Ectodermal cell (in vitro differentiated cells): Measurements from ENCODE around the gene PSMF1.

Source experiments
- H3K27ac ChIP-seq: 2 replicates; pipeline ENCODE4 v1.7.0; 2013; ENCODE audit warnings: mild to moderate bottlenecking, low read depth, low read length; ENCODE audit not compliant: insufficient read depth, poor library complexity, severe bottlenecking
- H3K27me3 ChIP-seq: 2 replicates; pipeline ENCODE4 v1.7.0; 2013; ENCODE audit warnings: mild to moderate bottlenecking, low read length; ENCODE audit not compliant: insufficient read depth, control insufficient read depth, poor library complexity, severe bottlenecking
- H3K36me3 ChIP-seq: one replicate; pipeline ENCODE4 v1.7.0; 2013; ENCODE audit warnings: low read length; ENCODE audit not compliant: control insufficient read depth, insufficient read depth
- H3K4me1 ChIP-seq: one replicate; pipeline ENCODE4 v1.7.0; 2013; ENCODE audit warnings: low read length; ENCODE audit not compliant: control insufficient read depth, insufficient read depth
- H3K4me3 ChIP-seq: 2 replicates; pipeline ENCODE4 v1.7.0; 2013; ENCODE audit warnings: low read depth, low read length, control low read depth; ENCODE audit not compliant: insufficient read depth
- H3K9me3 ChIP-seq: 2 replicates; pipeline ENCODE4 v1.7.0; 2013; ENCODE audit warnings: mild to moderate bottlenecking, low read length, moderate library complexity; ENCODE audit not compliant: control insufficient read depth
- WGBS, 2 experiments: methylation state at CpG; one replicate each; pipeline ENCODE4 v1.1.7; 2013; ENCODE audit warnings: missing lambda C conversion rate in 2 of 2; 5-methylcytosine and 5-hydroxymethylcytosine counted together

Gene PSMF1

GRCh38 chr20:1199212-1199873, 80.9 kb downstream of the PSMF1 start:
- no peaks in the 10 kb centered on the region for H3K36me3 ChIP-seq
- no peak overlapping the region for H3K4me3 ChIP-seq
- no peak overlapping the region for H3K27ac ChIP-seq
- H3K9me3 ChIP-seq: no peaks in the 10 kb centered on the region
- 90 to 93% methylated on average over 7 of the region's 7 CpGs for WGBS, 2 experiments
- no peaks in the 10 kb centered on the region for H3K4me1 ChIP-seq
- no peaks in the 10 kb centered on the region for H3K27me3 ChIP-seq

DNA sequence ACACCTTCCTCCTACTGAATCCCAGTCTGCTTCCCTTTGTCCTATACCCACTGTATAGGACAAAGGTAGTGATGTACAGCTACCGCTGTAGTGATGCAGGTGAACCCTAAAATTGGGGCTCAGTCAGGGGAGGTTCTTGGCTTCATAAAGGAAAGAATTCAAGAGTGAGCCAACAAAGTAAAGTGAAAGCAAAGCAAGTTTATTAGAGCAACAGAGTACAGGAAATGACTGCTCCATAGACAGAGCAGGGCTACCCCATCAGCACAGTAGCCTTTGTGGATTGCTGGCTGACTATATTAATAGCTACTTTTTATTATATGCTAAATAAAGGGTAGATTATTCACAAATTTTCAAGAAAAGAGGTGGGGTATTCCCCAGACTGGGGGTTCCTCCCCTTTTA, 81.6 kb downstream of the PSMF1 start:
- WGBS, 2 experiments: 95 to 100% methylated on average over 1 of the region's 1 CpG
- Histone ChIP-seq H3K27me3 (no peaks in the 10 kb centered on the region), H3K27ac (no peak overlapping the region), H3K4me1 (no peaks in the 10 kb centered on the region), H3K36me3 (no peaks in the 10 kb centered on the region), H3K4me3 (no peak overlapping the region), H3K9me3 (no peaks in the 10 kb centered on the region)

- H3K36me3 ChIP-seq: no peaks in the 10 kb centered on the region
- 86 to 88% methylated on average over 4 of the region's 5 CpGs for WGBS, 2 experiments
- H3K4me1 ChIP-seq: no peaks in the 10 kb centered on the region
- H3K27ac ChIP-seq: no peak within 1 kb of the TSS
- H3K27me3 ChIP-seq: no peaks in the 10 kb centered on the region
- H3K9me3 ChIP-seq: no peaks in the 10 kb centered on the region
- H3K4me3 ChIP-seq: no peak within 1 kb of the TSS
Measured at GRCh38 chr20:1202762-1203504, 84.5 kb downstream of the PSMF1 start, which contains the start of gene C20orf202. Gene C20orf202, plus strand, starts transcription at chr20:1203454. Its CDS starts 132 bp downstream, at chr20:1203586.

GRCh38 chr20:1203630-1204029, 85.2 kb downstream of the PSMF1 start:
- H3K4me1 ChIP-seq: no peaks in the 10 kb centered on the region
- H3K27me3 ChIP-seq: no peaks in the 10 kb centered on the region
- no peak overlapping the region for H3K27ac ChIP-seq
- H3K9me3 ChIP-seq: no peaks in the 10 kb centered on the region
- no peaks in the 10 kb centered on the region for H3K36me3 ChIP-seq
- 84 to 85% methylated on average over 5 of the region's 5 CpGs for WGBS, 2 experiments
- no peak overlapping the region for H3K4me3 ChIP-seq

GRCh38 chr20:1204113-1204512, 85.7 kb downstream of the PSMF1 start:
- no peaks in the 10 kb centered on the region for H3K9me3 ChIP-seq
- H3K4me1 ChIP-seq: no peaks in the 10 kb centered on the region
- no peaks in the 10 kb centered on the region for H3K36me3 ChIP-seq
- 90 to 93% methylated on average over 5 of the region's 5 CpGs for WGBS, 2 experiments
- no peaks in the 10 kb centered on the region for H3K27me3 ChIP-seq
- no peak overlapping the region for H3K4me3 ChIP-seq
- no peak overlapping the region for H3K27ac ChIP-seq

DNA sequence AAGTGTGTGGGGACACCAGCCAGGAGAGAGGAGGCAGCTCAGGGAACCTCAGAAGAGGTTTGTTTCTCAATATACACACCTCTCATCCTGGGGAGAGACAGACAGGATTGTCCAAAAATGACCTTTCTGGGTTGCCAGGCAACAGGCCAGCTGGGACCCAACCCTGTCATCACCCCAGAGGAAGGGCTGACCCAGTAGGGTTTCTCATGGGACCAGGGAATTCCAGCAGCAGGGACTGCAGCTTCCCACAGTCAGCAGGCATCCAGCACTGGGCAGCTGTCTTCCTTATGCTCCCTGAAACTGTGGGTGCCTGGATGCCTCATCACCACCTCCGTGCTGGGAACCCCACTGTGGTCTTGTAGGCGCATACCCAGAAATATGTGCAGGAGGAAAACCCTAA, 86.2 kb downstream of the PSMF1 start:
- no peaks in the 10 kb centered on the region for H3K9me3 ChIP-seq
- 85 to 89% methylated on average over 2 of the region's 2 CpGs for WGBS, 2 experiments
- H3K36me3 ChIP-seq: no peaks in the 10 kb centered on the region
- no peak overlapping the region for H3K4me3 ChIP-seq
- H3K4me1 ChIP-seq: no peaks in the 10 kb centered on the region
- no peak overlapping the region for H3K27ac ChIP-seq
- no peaks in the 10 kb centered on the region for H3K27me3 ChIP-seq

DNA sequence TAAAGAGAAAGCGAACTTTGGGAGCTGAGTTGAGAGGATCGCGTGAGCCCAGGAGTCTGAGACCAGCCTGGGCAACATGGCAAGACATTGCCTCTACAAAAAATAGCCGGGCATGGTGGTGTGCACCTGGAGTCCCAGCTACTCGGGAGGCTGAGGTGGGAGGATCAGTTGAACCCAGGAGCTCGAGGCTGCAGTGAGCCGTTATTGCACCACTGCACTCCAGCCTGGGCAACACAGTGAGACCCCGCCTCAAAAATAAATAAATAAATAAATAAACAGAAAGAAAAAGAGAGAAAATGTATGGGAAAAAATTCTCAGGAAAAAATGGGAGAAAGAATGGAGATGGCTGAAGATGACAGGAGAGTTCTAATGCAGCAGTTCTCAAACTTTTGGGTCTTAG, 87.4 kb downstream of the PSMF1 start:
- Histone ChIP-seq H3K4me1 (no peaks in the 10 kb centered on the region), H3K9me3 (no peaks in the 10 kb centered on the region), H3K27ac (no peak overlapping the region), H3K4me3 (no peak overlapping the region), H3K36me3 (no peaks in the 10 kb centered on the region), H3K27me3 (no peaks in the 10 kb centered on the region)
- 93% methylated on average over 7 to 8 of the region's 8 CpGs for WGBS, 2 experiments

- Histone ChIP-seq H3K4me1 (no peaks in the 10 kb centered on the region), H3K36me3 (no peaks in the 10 kb centered on the region), H3K27ac (no peak overlapping the region), H3K27me3 (no peaks in the 10 kb centered on the region), H3K4me3 (no peak overlapping the region), H3K9me3 (no peaks in the 10 kb centered on the region)
- WGBS, 2 experiments: 88 to 89% methylated on average over 19 of the region's 19 CpGs
Measured at GRCh38 chr20:1206366-1207148, 88.2 kb downstream of the PSMF1 start.

DNA sequence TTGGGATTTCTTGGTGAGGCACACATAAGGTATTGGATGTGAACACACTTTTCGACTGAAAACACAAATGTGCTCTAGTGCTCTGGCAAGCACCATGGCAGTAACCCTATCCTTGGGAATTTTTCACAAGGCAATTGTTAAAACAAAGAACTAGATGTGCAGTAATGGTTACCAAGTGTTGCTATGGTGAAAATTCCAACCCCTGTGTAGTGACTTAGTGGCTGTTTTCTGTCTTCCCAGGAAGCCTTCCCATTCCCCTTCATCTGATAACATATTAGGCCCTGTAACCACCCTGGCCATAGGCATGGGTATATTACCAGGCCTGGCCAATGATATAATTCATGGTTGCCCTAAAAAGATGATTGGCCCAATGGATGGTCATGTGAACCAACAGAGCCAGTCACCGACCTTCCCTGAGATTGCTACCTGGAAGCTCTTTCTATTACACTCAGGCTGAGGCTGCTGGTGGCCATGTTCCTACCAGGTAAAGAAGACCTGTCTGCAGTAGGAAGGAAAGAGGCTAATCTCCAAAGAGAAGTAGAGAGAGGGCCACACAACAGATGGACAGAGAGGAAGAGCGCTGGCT, 89.0 kb downstream of the PSMF1 start:
- peaks cover 5% of the 10 kb centered on the region for H3K27me3 ChIP-seq
- H3K4me1 ChIP-seq: no peaks in the 10 kb centered on the region
- H3K4me3 ChIP-seq: no peak overlapping the region
- H3K9me3 ChIP-seq: no peaks in the 10 kb centered on the region
- WGBS, 2 experiments: 90 to 92% methylated on average over 3 of the region's 3 CpGs
- no peaks in the 10 kb centered on the region for H3K36me3 ChIP-seq
- no peak overlapping the region for H3K27ac ChIP-seq
